GM12878 (cell line): ENCODE measurements around the gene AGFG1. TPM values are rescaled to one million over a fixed set of nuclear protein-coding genes. Genes with fewer than 3 reads are reported as not detected.

Source experiments
- ASH2L ChIP-seq: fragments of 300-600, 200-600 bp; sonication (generic); IDR thresholded peaks from 2 replicates; pipeline ENCODE4 v1.6.1; 2017; ENCODE audit warnings: low read depth, mild to moderate bottlenecking, borderline replicate concordance
- ATF3 ChIP-seq: IDR thresholded peaks from 2 replicates; pipeline ENCODE4 v1.6.1; 2011; ENCODE audit warnings: low read depth, mild to moderate bottlenecking, low read length, moderate library complexity, borderline replicate concordance; ENCODE audit errors: extremely low read depth
- BACH1 ChIP-seq: fragments of 450-650 bp; IDR thresholded peaks from 2 replicates; pipeline ENCODE4 v1.6.1; 2017; ENCODE audit warnings: mild to moderate bottlenecking, borderline replicate concordance
- BMI1 ChIP-seq: fragments of 450-650 bp; IDR thresholded peaks from 2 replicates; pipeline ENCODE4 v1.6.1; 2016; ENCODE audit warnings: mild to moderate bottlenecking, moderate library complexity, borderline replicate concordance
- BRCA1 ChIP-seq: IDR thresholded peaks from 2 replicates; pipeline ENCODE4 v1.6.1; 2011; ENCODE audit warnings: low read depth, low read length, improper control_type of control experiment
- CBFB ChIP-seq: IDR thresholded peaks from 2 replicates; pipeline ENCODE4 v1.6.1; 2016; ENCODE audit warnings: antibody characterized with exemption, low read depth
- CEBPZ ChIP-seq: fragments of 150-350 bp; IDR thresholded peaks from 2 replicates; pipeline ENCODE4 v1.6.1; 2016; ENCODE audit warnings: low read depth, low read length
- E2F4 ChIP-seq: IDR thresholded peaks from 2 replicates; pipeline ENCODE4 v1.6.1; 2012; ENCODE audit warnings: low read depth, low read length, improper control_type of control experiment
- EP300 ChIP-seq, 2 experiments: fragments of 150-350 bp in 1 of 2; IDR thresholded peaks; 2 replicates each; pipeline ENCODE4 v1.6.1; 2011 to 2012; ENCODE audit warnings: low read depth in 2 of 2, low read length in 2 of 2, borderline replicate concordance in 1 of 2, improper control_type of control experiment in 1 of 2, inconsistent platforms in 1 of 2; ENCODE audit not compliant: control insufficient read depth in 1 of 2
- GATAD2B ChIP-seq: fragments of 450-650 bp; conservative IDR thresholded peaks from 2 replicates; pipeline ENCODE4 v1.6.1; 2017; ENCODE audit warnings: low read depth, mild to moderate bottlenecking, moderate library complexity
- JUND ChIP-seq: IDR thresholded peaks from 2 replicates; pipeline ENCODE4 v1.6.1; 2012; ENCODE audit warnings: low read depth, mild to moderate bottlenecking, low read length, improper control_type of control experiment, moderate library complexity
- KLF5 ChIP-seq: fragments of 450-650 bp; IDR thresholded peaks from 2 replicates; pipeline ENCODE4 v1.6.1; 2014; ENCODE audit warnings: mild to moderate bottlenecking; ENCODE audit not compliant: partially characterized antibody
- MAX ChIP-seq: IDR thresholded peaks from 2 replicates; pipeline ENCODE4 v1.6.1; 2012; ENCODE audit warnings: low read depth, low read length, improper control_type of control experiment
- MLLT1 ChIP-seq: fragments of 450-650 bp; IDR thresholded peaks from 2 replicates; pipeline ENCODE4 v1.6.1; 2016; ENCODE audit warnings: mild to moderate bottlenecking
- NR2F1 ChIP-seq: fragments of 450-650 bp; conservative IDR thresholded peaks from 2 replicates; pipeline ENCODE4 v1.6.1; 2017; ENCODE audit warnings: mild to moderate bottlenecking
- RELA ChIP-seq: fragments of 450-650 bp; IDR thresholded peaks from 2 replicates; pipeline ENCODE4 v1.8.0; 2014; ENCODE audit warnings: borderline replicate concordance; ENCODE audit not compliant: partially characterized antibody
- SP1 ChIP-seq: IDR thresholded peaks from one replicate; pipeline ENCODE4 v1.6.1; 2011; ENCODE audit warnings: low read depth, low read length
- SRF ChIP-seq, 2 experiments: IDR thresholded peaks; 2 replicates each; pipeline ENCODE4 v1.6.1; 2011; ENCODE audit warnings: low read depth in 2 of 2, low read length in 2 of 2, mild to moderate bottlenecking in 1 of 2, moderate library complexity in 1 of 2
- ZBTB11 ChIP-seq: fragments of 450-650 bp; formaldehyde crosslinking; IDR thresholded peaks from 2 replicates; pipeline ENCODE4 v1.5.0; 2022; ENCODE audit warnings: mild to moderate bottlenecking, missing genetic modification characterization
- polyA plus RNA-seq, 11 experiments: library from polyadenylated mRNA; depleted of rRNA in 4 of 11; unstranded in 6 of 11; stranded (reverse) in 5 of 11; fragments of >200 nt; fragmentation: Nextera tagmentation in 4 of 11; fragmentation: Illumina TruSeq in 1 of 11; extraction: Ambion mirVana in 4 of 11; extraction: Trizol in 1 of 11; gene quantifications; 1 replicate in 1 of 11; 2 replicates in 10 of 11; pipeline versions ENCODE4 v1.2.1 to v1.2.3, GENCODE V29; 2011 to 2016; ENCODE audit warnings: inconsistent platforms in 2 of 11, missing spikeins in 2 of 11, low read depth in 1 of 11
- total RNA-seq, 4 experiments: library from RNA; depleted of rRNA in 3 of 4; stranded (reverse); fragments of >200 nt in 3 of 4; fragmentation: Illumina TruSeq in 1 of 4; extraction: Trizol in 1 of 4; gene quantifications; 2 replicates each; pipeline versions ENCODE4 v1.2.1 to v1.2.3, GENCODE V29; 2013 to 2021

AGFG1 gene
- total and polyA plus RNA-seq, 10 of the 15 experiments (the other 5 are each of a cell fraction or from before 2014, with no cell fraction given) = 7.3 to 243 (median 81.7) TPM

- TF ChIP-seq MAX = no peak
- TF ChIP-seq CBFB = peak; percentile 97
- no peak for TF ChIP-seq BMI1
- TF ChIP-seq ASH2L = no peak
- TF ChIP-seq KLF5 = no peak
- TF ChIP-seq SP1 = no peak
- TF ChIP-seq EP300 (IDR thresholded peaks at IDR 0.05; ENCODE audit: borderline replicate concordance in 1 of 2, control insufficient read depth in 1 of 2, low read depth in 2 of 2, low read length in 2 of 2) = no peak
- TF ChIP-seq JUND = no peak
- no peak for TF ChIP-seq SRF (IDR thresholded peaks at IDR 0.05; ENCODE audit: low read depth in 2 of 2, low read length in 2 of 2)
- TF ChIP-seq RELA = no peak
- no peak for TF ChIP-seq BACH1
- no peak for TF ChIP-seq ZBTB11 (CRISPR knock-in tag)
- peak; percentile 98 for TF ChIP-seq MLLT1
- peak; percentile 85 for TF ChIP-seq GATAD2B
- TF ChIP-seq ATF3 = no peak
- TF ChIP-seq NR2F1 = peak; percentile 40; the same call in 1 of the 2 replicates
- TF ChIP-seq CEBPZ = no peak
- TF ChIP-seq E2F4 = no peak
- no peak for TF ChIP-seq BRCA1
Observed at GRCh38 chr2:227608561-227609338, 136.8 kb downstream of the AGFG1 start (continued).
